DOHH2 (cell line): ENCODE data around the gene SSBP2.

ENCODE experiments used
- H3F3A ChIP-seq: fragments of 200-600 bp; sonication (generic), shearing (Covaris generic); 2 replicates; pipeline ENCODE4 v1.6.0; 2016; ENCODE audit warnings: antibody characterized with exemption, mild to moderate bottlenecking; ENCODE audit not compliant: control insufficient read depth, insufficient read depth
- H3K27ac ChIP-seq: fragments of 200-600 bp; sonication (generic); 2 replicates; pipeline ENCODE4 v1.5.1; 2014; ENCODE audit warnings: low read depth, mild to moderate bottlenecking, low read length, moderate library complexity
- H3K27me3 ChIP-seq: fragments of 200-600 bp; sonication (generic); 2 replicates; pipeline ENCODE4 v1.6.1; 2014; ENCODE audit warnings: mild to moderate bottlenecking, low read length, mixed read lengths; ENCODE audit not compliant: control insufficient read depth
- H3K36me3 ChIP-seq: fragments of 200-600 bp; sonication (generic); 2 replicates; pipeline ENCODE4 v1.6.1; 2014; ENCODE audit warnings: mild to moderate bottlenecking, low read length, moderate library complexity, mixed read lengths; ENCODE audit not compliant: control insufficient read depth
- H3K4me1 ChIP-seq: fragments of 200-600 bp; sonication (generic); 2 replicates; pipeline ENCODE4 v1.6.1; 2014; ENCODE audit warnings: mild to moderate bottlenecking, low read length, mixed read lengths; ENCODE audit not compliant: control insufficient read depth
- H3K4me2 ChIP-seq: fragments of 200-600 bp; sonication (generic); 2 replicates; pipeline ENCODE4 v1.6.0; 2014; ENCODE audit warnings: mild to moderate bottlenecking, low read length, moderate library complexity
- H3K4me3 ChIP-seq: fragments of 200-600 bp; sonication (generic); 2 replicates; pipeline ENCODE4 v1.5.1; 2014; ENCODE audit warnings: mild to moderate bottlenecking, low read length, mixed read lengths
- H3K79me2 ChIP-seq: fragments of 200-600 bp; sonication (generic); 2 replicates; pipeline ENCODE4 v1.6.1; 2014; ENCODE audit warnings: mild to moderate bottlenecking, low read length, mixed read lengths; ENCODE audit not compliant: control insufficient read depth
- H3K9me2 ChIP-seq: fragments of 200-600 bp; sonication (generic); replicated peaks from 2 replicates; pipeline ENCODE4 v1.6.1; 2014; ENCODE audit warnings: mild to moderate bottlenecking, low read length, mixed read lengths; ENCODE audit not compliant: control insufficient read depth
- H3K9me3 ChIP-seq: fragments of 200-600 bp; sonication (generic); 2 replicates; pipeline ENCODE4 v1.6.1; 2014; ENCODE audit warnings: antibody characterized with exemption, low read length, mixed read lengths; ENCODE audit not compliant: control insufficient read depth, insufficient read depth
- H4K20me1 ChIP-seq: fragments of 200-600 bp; sonication (generic); 2 replicates; pipeline ENCODE4 v1.6.0; 2014; ENCODE audit warnings: low read depth, mild to moderate bottlenecking, antibody characterized with exemption, low read length, moderate library complexity; ENCODE audit not compliant: control insufficient read depth, insufficient read depth
- EZH2phosphoT487 ChIP-seq: fragments of 200-600 bp; sonication (generic); IDR thresholded peaks from 2 replicates; pipeline ENCODE4 v1.6.1; 2017; ENCODE audit warnings: borderline replicate concordance, mild to moderate bottlenecking, antibody characterized with exemption, low read length, moderate library complexity, mixed read lengths
- TF ChIP-seq, protein P1 (sequence below): fragments of 200-600 bp; sonication (generic); IDR thresholded peaks from one replicate; pipeline ENCODE4 v1.5.1; 2014; ENCODE audit warnings: antibody characterized with exemption, mild to moderate bottlenecking, low read depth, low read length; ENCODE audit not compliant: poor library complexity, severe bottlenecking

Gene SSBP2

DNA sequence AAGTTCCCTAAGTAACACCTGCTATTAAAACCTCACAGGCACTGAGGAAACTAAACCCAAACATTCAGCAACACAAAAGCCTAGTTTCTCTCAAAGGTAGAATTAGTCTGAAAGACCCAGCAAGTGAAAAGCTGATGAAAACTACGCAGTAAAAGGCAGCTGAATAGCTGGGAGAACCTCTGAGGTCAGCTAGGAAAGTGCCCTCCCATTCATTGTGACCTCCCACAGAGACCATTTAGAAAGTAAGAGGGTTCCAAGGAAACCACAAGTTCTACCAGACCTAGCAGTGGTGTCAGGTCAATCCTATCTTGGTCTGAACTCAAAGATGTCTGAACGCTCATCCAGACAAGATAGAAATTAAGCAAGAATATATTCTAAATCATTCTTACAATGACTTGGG, 144.7 kb downstream of the SSBP2 start:
- Histone ChIP-seq H3K9me2 (no peaks in the 10 kb centered on the region), H3K9me3 (peaks cover 12% of the 10 kb centered on the region; the same call in 1 of the 2 replicates), H3K27me3 (no peaks in the 10 kb centered on the region), H3K36me3 (peaks cover 75% of the 10 kb centered on the region), H3K79me2 (peaks cover 12% of the 10 kb centered on the region; the same call in 1 of the 2 replicates), H4K20me1 (no peaks in the 10 kb centered on the region), H3K27ac (no peak overlapping the region), H3F3A (no peaks in the 10 kb centered on the region), H3K4me1 (no peaks in the 10 kb centered on the region), H3K4me3 (no peak overlapping the region), H3K4me2 (no peak overlapping the region)
- TF ChIP-seq, protein P1, sequence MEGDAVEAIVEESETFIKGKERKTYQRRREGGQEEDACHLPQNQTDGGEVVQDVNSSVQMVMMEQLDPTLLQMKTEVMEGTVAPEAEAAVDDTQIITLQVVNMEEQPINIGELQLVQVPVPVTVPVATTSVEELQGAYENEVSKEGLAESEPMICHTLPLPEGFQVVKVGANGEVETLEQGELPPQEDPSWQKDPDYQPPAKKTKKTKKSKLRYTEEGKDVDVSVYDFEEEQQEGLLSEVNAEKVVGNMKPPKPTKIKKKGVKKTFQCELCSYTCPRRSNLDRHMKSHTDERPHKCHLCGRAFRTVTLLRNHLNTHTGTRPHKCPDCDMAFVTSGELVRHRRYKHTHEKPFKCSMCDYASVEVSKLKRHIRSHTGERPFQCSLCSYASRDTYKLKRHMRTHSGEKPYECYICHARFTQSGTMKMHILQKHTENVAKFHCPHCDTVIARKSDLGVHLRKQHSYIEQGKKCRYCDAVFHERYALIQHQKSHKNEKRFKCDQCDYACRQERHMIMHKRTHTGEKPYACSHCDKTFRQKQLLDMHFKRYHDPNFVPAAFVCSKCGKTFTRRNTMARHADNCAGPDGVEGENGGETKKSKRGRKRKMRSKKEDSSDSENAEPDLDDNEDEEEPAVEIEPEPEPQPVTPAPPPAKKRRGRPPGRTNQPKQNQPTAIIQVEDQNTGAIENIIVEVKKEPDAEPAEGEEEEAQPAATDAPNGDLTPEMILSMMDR, result no peak
- TF ChIP-seq EZH2phosphoT487, result no peak

DNA sequence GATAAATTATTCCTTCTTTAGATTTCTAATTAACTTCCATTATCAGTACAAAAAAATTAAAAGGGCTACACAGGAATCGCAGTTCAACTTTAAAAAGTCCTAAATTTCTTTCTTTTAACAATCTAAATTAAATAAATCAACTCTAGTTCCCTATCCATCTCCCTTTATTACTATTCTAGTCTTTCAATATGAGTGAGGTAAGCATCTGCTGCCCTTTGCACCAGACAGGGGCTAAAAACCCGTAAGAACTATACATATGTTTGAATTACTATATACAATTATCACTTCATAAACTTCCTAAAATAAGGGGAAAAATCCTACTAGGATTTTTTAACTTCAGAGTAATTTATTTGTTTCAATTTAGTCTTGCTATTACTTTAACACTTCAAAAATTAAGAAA, 145.6 kb downstream of the SSBP2 start:
- no peak for TF ChIP-seq EZH2phosphoT487
- TF ChIP-seq, protein P1, result no peak
- Histone ChIP-seq H3K36me3 (peaks cover 70% of the 10 kb centered on the region), H3K4me3 (no peak overlapping the region), H3K27ac (no peak overlapping the region), H3K9me2 (no peaks in the 10 kb centered on the region), H3K27me3 (no peaks in the 10 kb centered on the region), H3K79me2 (peaks cover 12% of the 10 kb centered on the region; the same call in 1 of the 2 replicates), H3K9me3 (peaks cover 8% of the 10 kb centered on the region; the same call in 1 of the 2 replicates), H3F3A (no peaks in the 10 kb centered on the region), H3K4me1 (no peaks in the 10 kb centered on the region), H3K4me2 (no peak overlapping the region), H4K20me1 (no peaks in the 10 kb centered on the region)

DNA sequence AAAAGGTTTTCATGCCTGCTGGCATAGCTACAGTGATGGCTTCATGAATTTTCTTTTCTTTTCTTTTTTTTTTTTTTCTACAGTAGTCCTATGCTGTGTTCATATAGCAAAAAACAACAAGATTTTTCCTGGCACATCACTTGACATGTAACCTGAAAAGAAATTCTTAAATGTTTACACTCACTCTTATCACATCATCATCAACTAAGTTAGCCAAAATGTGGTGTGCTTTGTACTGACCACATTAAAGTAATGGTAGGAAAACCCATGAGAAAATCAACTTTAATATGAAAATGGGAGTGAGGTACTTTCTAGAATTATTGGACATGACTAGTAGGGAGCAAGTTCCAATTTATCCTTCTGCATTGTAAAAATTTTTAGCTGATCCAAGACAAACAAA, 146.7 kb downstream of the SSBP2 start:
- no peaks in the 10 kb centered on the region for H3K27me3 ChIP-seq
- no peaks in the 10 kb centered on the region for H3K9me2 ChIP-seq
- no peak overlapping the region for H3K4me2 ChIP-seq
- no peaks in the 10 kb centered on the region for H3F3A ChIP-seq
- TF ChIP-seq, protein P1, result no peak
- TF ChIP-seq EZH2phosphoT487, result no peak
- H3K27ac ChIP-seq, result no peak overlapping the region
- H4K20me1 ChIP-seq, result no peaks in the 10 kb centered on the region
- H3K36me3 ChIP-seq, result peaks cover 66% of the 10 kb centered on the region
- peaks cover 3% of the 10 kb centered on the region; the same call in 1 of the 2 replicates for H3K9me3 ChIP-seq
- H3K4me3 ChIP-seq, result no peak overlapping the region
- H3K79me2 ChIP-seq, result peaks cover 15% of the 10 kb centered on the region; the same call in 1 of the 2 replicates
- no peaks in the 10 kb centered on the region for H3K4me1 ChIP-seq
